Stimulated activated CD4-positive, alpha-beta T cell treated with anti-CD3 and anti-CD28 coated beads, Interleukin-1b, Interleukin-23, amount 100 ng/mL, for 48 hours (primary cell): ENCODE results near the gene MGMT.

Experiments used
- DNase-seq: peaks from one replicate; pipeline ENCODE4 v3.0.0-alpha.2; 2020

MGMT gene

GRCh38 chr10:129744134-129745111 lies 277.4 kb downstream of the MGMT start:
- no peak for DNase-seq

- DNase-seq: no peak
These were observed 278.2 kb downstream of the MGMT start for GRCh38 chr10:129745186-129745750.

- no peak for DNase-seq
These were observed 287.4 kb downstream of the MGMT start for GRCh38 chr10:129754211-129755050.

- DNase-seq: no peak
These were observed 288.1 kb downstream of the MGMT start for GRCh38 chr10:129755158-129755591.

GRCh38 chr10:129755621-129756020 lies 288.6 kb downstream of the MGMT start:
- no peak for DNase-seq

GRCh38 chr10:129756912-129757901 lies 290.2 kb downstream of the MGMT start:
- no peak for DNase-seq

- DNase-seq: no peak
These were observed 291.4 kb downstream of the MGMT start for GRCh38 chr10:129758207-129759021.

GRCh38 chr10:129759214-129760002 lies 292.4 kb downstream of the MGMT start:
- DNase-seq: no peak

GRCh38 chr10:129760003-129760315 lies 292.9 kb downstream of the MGMT start:
- DNase-seq: no peak

GRCh38 chr10:129760416-129760815 lies 293.4 kb downstream of the MGMT start:
- DNase-seq: no peak

- DNase-seq: no peak
These were observed 294.3 kb downstream of the MGMT start for GRCh38 chr10:129761197-129761972.

GRCh38 chr10:129761981-129762956 lies 295.2 kb downstream of the MGMT start:
- no peak for DNase-seq

GRCh38 chr10:129764011-129764900 lies 297.2 kb downstream of the MGMT start:
- no peak for DNase-seq

- no peak for DNase-seq
These were observed 298.0 kb downstream of the MGMT start for GRCh38 chr10:129764901-129765663.

GRCh38 chr10:129765664-129766550 lies 298.9 kb downstream of the MGMT start:
- no peak for DNase-seq
